ENCODE data around the gene ERCC5.

Gene ERCC5

DNA sequence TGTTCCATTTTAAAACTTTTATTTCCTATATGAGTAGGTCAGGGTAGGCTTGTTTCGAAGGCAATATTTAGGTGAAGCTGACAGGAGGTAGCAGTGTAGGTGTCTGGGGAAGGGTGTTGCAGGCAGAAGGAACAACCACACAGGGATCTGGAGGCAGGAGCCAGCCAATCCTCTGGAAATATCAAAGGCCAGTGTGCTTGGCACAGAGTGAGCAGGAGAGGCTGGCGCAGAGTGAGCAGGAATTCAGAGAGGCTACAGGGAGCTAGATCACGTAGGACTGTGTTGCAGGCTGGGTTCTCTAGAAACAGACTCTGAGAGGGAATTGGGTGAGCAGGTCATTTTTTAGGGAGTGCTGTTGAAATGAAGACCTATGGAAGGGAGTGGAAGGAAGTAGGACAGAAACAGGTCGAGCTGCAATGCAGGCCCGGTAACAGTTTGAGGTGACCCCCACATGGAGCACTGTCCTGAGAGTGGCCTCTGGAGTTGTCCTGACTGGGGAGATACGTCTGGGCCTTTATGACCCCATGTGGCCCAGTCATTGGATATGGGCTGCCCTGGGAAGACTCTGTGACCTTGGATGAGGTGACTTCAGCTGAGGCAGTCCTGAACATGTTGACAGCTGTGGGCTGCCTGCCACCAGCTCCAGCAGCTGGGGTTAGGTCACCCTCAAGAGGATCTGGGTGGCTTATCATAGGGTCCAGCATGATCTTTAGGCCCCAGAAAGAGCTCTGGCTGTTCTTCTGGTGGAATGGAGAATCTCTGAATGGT is 51.7 kb downstream of the ERCC5 start:
- DNase-seq = no peak

GRCh38 chr13:102900193-102900608 is 54.4 kb downstream of the ERCC5 start:
- no peak for DNase-seq

- no peak for DNase-seq
Observed at GRCh38 chr13:102901056-102901455, 55.2 kb downstream of the ERCC5 start.

GRCh38 chr13:102901615-102902305 is 55.9 kb downstream of the ERCC5 start:
- DNase-seq = no peak

DNA sequence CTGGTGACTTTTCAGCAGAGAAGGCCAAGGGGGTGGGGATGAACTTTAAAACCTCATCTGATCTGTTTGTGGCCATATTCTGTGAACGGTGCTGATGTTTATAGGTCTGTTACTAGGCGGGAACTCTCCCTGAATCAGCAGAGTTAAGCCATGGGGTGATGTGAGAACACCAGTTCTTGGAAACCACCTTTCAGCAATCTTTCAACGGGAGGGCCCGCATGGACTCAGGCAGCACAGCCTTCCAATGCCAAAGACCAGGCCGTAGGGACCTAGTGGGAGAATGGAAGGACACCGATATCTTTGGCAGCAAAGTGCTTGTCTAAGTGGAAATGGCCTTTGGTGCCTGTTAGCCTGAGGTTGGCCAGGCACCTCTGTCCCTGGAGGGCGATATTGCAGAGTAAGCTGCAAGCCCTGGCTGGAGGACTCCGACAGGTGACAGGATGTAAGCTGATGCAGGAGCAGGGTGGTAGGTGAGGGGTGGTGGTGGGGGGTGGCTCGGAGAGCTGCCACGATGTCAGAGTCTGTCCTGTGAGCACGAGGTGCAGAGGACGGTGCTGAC is 57.0 kb downstream of the ERCC5 start:
- DNase-seq = no peak

DNA sequence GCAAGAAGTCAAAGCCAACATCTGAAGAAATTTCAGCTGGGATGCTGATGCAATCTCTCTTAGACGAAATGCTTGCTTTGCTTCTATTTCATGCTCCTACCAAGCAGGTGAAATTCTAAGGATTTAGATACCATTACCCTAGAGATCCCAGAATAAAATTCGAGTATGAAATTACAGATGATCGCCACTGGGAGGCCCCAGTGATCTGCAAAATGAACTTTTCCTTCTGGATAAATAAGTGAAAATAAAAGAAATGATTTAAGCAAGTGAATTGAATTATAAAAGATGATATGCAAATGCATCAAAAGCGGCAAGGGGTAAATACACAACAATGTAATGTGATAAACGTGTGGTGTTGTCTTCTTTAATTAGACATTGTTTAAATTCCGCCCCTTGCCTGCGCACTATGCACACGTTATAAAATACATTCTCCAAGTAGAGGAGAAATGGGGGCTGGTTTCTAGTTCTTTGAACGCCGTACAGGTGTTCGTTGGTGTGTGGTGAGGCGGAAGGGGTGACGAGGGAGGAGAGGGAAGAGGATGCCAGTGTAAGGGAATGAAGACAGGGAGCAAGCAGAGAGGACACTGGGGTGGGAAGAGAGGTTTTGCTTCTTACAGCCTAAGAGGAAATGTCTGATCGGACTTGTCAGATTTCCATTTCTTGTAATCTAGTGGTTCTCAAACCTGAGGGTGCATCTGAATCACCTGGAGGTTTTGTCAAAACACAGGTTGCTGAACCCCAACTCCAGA is 58.0 kb downstream of the ERCC5 start:
- DNase-seq = no peak

GRCh38 chr13:102904408-102904862 is 58.6 kb downstream of the ERCC5 start:
- no peak for DNase-seq

- peak; percentile 75 for DNase-seq
Observed at GRCh38 chr13:102905905-102906771, 60.3 kb downstream of the ERCC5 start.

DNA sequence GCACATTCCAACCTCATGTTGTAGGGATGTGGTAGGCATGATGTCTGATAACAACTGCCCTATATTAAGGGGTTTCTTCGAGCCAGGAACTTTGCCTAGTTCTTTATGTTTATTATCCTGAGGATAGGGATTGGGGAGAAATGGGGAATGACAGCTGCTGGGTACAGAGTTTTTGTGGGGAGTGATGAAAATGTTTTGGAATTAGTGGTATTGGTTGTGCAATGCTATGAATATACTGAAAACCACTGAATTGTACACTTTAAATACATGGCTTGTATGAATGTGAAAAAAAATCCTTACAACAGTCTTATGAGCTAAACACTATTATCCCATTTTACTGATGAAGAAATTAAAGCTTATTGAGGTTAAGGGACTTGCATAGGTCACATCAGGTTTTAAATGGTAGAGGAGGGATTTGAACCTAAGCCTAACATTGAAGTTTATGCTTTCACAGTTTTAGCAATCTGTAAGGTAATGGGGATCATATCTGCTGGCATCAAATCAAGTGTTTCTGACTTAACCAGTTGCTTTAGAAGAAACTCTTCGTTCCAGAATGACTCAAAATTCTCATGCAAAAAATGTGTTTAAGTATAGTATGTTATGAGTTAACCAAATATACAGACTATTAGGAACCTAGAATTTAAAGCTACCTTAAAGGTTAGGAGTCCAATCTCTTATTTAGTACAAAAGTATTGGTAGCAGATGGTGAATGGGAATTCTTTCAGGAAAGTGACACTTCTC is 61.4 kb downstream of the ERCC5 start:
- no peak for DNase-seq

DNA sequence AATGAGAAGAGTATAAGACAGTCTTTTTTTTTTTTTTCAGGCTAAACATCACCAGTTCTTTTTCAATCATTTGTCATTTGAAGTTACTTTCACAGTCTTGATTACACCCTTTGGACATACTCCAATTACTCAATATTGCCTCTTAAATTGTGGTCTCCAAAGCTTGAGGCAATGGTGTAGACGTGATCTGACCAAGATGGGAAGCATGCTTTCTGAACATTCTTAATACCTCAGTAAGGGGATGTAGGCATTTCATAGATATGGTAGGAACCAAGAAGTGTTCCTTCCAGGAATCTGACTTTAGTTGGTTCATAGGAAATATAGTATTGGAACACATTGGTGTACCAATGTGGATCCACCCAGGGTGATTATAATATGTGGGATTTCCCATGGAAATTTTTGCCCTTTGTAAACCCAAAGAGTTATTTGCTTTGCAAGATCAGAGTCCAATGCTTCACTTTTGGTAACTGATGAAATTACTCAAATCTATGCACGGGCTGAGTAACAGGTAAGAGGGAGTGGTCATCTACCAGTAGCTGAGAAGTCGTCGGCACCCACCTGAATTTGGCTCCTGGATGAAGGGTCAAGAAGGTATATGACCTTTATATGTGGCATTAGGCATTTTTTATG is 62.2 kb downstream of the ERCC5 start:
- no peak for DNase-seq

DNA sequence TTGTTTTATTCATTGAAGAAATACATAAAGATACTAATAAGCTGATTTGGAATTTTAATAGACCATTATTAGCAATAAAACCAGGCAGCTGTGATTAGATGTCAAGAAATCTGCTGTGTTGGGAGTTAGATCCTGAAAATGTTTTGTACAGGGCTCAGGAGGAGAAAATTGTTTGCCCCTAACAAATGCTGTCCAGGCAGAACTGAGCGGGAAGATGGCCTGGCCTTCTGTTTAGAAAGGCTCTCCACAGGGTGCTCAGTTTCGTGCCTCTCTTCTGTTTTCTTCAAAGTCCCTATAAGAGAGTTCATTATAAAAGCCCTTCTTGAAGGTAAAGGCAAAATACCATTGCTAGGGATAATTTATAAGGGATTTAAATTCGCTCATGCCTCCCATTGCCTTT is 64.1 kb downstream of the ERCC5 start:
- no peak for DNase-seq

DNA sequence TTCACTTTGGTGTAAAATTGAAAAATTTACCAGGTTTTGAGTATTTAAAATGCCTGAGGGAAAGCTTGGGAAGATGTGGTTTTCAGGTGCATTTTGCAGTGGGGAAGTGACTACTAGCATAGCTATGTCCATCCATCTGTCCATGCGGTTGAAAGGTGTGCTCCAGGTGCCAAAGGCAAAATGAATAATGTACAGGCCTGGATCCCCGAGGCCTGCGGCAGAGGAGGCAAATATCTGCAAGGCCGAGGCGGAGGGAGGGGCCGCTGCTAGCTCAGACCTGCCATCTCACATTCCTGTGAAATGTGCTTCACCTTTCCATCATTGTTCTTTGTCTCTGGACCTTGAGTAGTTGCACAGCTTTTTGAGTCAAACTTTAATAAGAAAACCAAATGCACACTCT is 65.5 kb downstream of the ERCC5 start:
- no peak for DNase-seq

GRCh38 chr13:102912599-102912998 is 66.8 kb downstream of the ERCC5 start:
- DNase-seq = no peak

- peak; percentile 73 for DNase-seq
Observed at GRCh38 chr13:102913914-102914313, 68.1 kb downstream of the ERCC5 start.

- DNase-seq = no peak
Observed at GRCh38 chr13:102914339-102914930, 68.6 kb downstream of the ERCC5 start.

GRCh38 chr13:102915393-102915930 is 69.6 kb downstream of the ERCC5 start:
- no peak for DNase-seq

DNA sequence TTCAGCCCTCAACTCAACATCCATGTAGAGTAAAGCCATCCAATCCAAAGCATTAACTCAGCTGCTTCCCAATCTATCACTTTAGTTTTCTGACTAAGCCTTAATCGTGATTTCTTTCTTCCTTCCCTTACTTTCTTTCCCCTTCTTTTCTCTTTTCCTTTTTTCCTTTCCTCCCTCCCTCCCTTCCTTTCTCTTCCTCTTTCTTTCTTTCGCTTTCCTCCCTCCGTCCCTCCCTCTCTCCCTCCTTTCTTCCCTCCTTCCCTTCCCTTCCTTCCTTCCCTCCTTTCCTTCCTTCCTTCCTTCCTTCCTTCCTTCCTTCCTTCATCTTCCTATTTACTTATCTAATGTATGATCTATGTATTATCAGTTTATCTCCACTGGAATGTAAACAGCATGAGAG is 71.2 kb downstream of the ERCC5 start:
- DNase-seq = no peak

- DNase-seq = no peak
Observed at GRCh38 chr13:102922184-102922583, 76.4 kb downstream of the ERCC5 start.

Measured in DMS79 (cell line).